GM03348 (cell line): ENCODE data around the gene USP31.

Experiments
- DNase-seq: peaks from one replicate; pipeline ENCODE4 v3.0.0; 2012; ENCODE audit warnings: low spot score

USP31 gene

DNA sequence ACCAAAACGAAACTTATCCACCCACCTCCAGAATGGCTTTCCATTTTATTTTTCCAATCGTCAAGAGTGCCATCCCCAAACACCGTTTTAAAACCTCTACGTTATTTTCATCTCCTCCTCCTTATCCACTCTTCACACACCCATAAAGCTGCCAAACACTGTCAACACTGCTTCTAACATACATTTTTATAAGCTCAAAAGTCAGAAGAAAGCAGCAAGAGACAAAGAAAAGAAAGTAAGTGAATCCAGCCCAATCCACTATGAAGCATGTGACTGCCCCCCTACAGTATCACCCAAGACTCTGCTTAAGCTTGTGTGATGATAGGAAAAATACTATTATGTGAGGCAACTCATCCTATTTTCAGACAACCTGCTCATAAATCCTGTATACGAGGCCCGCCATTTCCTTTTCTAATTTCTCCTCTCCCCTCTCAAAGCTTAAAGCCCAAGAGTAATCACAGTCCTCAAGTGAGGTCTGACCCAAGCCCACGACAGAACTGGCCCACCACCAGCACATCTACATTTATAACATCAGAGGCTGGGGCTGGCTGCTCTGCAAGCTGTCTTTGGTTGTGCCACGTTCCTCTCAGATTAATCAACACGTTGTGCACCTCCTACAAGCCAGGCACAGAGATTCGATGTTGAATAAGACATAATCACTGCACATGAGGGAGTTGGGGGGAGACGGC, 16.3 kb downstream of the USP31 start:
- peak; percentile 46 for DNase-seq

- no peak for DNase-seq
Measured at GRCh38 chr16:23131931-23132621, 17.2 kb downstream of the USP31 start.

- DNase-seq, result no peak
Measured at GRCh38 chr16:23131436-23131835, 17.8 kb downstream of the USP31 start.

DNA sequence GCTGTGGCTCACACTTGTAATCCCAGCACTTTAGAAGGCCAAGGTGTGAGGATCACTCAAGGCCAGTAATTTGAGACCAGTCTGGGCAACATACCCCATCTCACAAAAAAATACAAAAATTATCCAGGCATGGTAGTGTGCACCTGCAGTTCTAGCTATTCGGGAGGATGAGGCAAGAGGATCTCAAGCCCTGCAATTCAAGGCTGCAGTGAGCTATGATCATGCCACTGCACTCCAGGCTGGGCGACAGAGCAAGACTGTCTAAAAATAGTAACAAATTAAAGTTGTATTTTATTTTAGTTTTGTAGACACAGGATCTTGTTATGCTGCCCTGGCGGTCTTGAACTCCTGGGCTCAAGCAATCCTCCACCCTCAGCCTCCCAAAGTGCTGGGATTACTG, 18.2 kb downstream of the USP31 start:
- DNase-seq, result no peak

DNA sequence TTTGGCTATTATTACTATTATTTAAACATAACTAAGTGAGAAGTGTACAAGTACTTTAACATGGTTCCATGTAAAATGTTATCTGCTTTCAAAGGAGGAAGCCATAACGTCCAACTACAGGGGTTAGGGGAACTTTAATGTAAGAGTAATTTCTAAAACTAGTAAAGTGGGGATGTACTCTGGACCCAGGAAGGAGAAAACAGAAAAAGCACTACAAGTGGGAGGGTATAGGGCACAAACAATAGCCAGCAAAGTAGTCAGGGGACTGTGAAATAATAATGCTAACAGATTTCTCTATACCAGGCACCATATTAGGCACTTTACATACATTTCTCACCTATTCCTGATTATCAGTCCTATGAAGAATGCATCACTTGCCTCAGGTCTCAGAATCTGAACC, 19.6 kb downstream of the USP31 start:
- no peak for DNase-seq

- no peak for DNase-seq
Measured at GRCh38 chr16:23128056-23128455, 21.2 kb downstream of the USP31 start.

DNA sequence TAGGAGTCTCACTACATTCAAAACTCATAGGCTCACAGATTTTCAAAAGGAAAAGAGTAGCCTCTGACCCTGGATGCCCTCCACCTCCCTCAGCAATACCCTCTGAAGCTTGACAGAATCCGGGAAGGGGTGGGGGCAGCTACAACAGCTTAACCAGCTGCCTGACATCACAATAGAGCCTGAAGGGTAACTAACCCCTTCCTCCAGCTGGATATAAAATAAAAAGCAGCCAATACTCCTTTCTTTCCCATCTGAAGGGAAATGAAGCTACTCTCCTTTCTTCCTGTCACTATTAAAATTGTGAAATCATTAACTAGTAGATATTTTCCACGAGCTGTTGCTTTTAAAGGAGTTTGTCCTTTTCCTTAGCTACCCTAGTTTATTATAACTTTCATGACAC, 24.0 kb downstream of the USP31 start:
- no peak for DNase-seq

GRCh38 chr16:23124315-23124714, 24.9 kb downstream of the USP31 start:
- peak; percentile 63 for DNase-seq

DNA sequence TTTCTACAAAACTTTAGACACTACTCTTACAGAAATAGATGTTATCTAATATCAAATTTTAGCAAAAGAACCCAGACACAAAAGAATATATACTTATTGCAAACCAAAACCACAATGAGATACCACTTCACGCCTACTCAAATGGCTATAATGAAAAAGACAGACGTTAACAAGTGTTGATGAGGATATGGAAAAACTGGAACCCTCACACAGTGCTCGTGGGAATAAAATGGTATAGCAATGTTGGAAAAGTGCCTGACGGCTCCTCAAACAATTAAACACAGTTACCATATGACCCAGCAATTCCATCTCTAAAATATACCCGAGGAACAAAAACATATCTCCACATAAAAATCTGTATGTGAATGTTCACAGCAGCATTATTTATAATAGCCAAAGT, 27.1 kb downstream of the USP31 start:
- DNase-seq, result no peak

DNA sequence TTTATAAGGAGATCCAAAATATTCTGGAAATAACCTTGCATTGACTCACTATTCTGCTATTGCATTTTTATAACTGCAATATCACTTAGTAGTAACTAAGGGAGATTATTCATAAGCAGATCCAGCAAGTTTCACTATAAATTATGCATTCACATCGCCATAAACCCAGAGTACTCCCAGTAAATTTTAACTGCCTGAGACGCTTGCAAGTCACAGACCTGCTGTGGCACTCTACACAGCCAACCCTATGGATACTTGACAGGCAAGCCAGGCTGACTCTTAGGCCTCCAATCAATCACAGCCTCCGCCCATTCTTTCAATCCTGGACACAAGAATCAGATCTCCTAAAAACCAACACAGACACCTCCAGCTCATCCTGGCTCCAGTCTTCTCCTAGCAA, 28.2 kb downstream of the USP31 start:
- DNase-seq, result peak; percentile 42

GRCh38 chr16:23120562-23120961, 28.7 kb downstream of the USP31 start:
- no peak for DNase-seq

DNA sequence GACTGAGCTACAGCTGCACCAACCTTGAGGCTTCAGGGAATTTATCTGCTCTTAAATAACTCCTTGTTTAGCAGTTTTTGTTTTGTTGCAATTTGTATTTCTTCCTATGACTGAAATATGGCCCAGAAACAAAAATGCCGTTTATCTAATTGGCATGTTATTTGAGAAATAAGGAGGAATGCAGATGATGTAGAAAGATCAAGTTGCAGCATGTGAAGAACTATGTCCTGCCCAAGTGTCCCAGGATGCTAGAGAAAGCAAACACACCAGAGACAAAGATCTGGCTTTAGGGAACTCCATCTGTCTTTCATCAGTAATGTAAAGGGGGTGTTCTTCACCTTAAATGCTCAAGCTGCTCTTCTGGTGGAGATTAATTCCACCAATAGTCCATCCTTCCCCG, 29.7 kb downstream of the USP31 start:
- DNase-seq, result peak; percentile 65

- no peak for DNase-seq
Measured at GRCh38 chr16:23114131-23114904, 34.9 kb downstream of the USP31 start.

DNA sequence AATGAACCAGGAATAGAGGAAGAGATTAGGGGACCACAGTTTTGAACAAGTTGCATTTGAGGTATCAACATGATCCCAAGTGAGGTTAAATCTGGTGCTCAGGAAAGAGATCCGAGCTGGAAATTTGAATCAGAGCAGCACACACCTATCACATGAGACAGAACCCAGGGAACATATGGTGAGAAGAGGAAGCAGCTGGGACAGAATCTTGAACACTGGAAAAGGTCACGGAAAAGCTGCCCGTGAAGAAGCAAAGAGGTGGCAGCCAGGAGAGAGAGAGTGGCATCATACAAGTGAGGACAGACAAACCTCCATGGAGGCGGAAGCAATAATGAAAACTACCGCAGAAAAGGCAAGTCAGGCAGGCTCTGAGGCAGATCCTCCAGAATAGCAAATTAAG, 36.1 kb downstream of the USP31 start:
- no peak for DNase-seq

DNA sequence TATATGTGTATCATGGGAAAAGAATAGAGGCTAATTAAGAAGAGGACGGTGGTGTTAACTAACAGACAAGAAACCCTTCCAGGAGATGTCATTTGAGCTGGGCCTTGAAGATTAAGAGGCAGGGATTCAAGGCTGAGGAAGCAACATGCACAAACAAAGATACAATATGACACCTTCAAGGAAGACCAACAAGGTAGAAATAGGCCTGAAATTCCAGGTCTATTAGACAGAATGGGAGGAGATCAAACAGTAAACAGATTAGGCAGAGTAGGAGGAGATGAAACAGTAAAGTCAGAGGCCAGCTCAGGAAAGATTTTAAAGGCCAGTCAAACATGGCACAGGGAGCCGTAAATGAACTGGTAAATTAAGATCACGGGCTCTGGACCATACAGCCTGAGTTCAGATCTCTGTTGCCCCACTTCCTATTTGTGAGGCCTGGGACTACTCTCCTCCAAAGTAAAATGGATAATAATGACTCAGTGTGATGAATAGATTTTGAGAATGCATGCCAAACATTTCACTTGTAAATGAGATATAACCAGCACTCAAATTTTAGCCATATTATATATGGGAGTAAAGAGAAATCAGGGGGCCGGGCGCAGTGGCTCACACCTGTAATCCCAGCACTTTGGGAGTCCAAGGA, 38.9 kb downstream of the USP31 start:
- no peak for DNase-seq

DNA sequence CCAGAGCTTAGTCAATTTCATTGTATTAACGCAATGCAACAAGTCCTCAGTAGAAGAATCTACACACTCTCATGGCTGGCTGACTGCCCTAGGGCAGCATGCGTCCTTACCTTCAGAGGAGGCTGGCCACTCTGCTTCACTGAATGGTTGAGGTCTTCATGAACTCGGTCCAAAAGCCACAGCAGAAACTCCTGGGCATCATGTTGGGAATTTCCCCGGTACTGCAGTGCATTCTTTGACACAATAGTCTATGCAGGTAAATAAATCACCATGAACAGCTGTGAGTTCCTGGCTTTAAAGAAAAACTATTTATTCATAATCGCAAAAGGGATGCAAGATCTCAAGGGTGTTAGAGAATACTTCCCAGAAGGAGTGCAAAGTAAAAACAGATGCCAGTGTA, 41.3 kb downstream of the USP31 start:
- DNase-seq, result no peak

- no peak for DNase-seq
Measured at GRCh38 chr16:23107117-23107516, 42.1 kb downstream of the USP31 start.

DNA sequence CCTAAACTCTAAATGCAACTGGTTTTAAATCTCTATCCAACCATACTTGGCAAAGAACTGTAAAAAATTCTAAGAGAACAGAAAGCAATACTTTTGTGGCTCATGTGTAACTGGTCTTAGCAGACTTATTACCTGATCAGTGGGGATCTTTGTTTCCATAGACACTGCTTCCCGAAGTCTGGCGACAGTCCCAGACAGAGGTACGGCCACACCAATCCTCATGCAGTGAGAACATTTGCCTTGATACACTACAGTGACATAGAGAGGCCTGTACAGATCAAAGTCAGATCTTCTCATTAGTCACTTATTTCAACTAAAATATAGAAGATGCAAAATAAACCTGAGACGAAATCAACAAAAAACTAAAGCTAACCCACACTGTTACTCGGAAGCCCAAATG, 43.9 kb downstream of the USP31 start:
- no peak for DNase-seq

DNA sequence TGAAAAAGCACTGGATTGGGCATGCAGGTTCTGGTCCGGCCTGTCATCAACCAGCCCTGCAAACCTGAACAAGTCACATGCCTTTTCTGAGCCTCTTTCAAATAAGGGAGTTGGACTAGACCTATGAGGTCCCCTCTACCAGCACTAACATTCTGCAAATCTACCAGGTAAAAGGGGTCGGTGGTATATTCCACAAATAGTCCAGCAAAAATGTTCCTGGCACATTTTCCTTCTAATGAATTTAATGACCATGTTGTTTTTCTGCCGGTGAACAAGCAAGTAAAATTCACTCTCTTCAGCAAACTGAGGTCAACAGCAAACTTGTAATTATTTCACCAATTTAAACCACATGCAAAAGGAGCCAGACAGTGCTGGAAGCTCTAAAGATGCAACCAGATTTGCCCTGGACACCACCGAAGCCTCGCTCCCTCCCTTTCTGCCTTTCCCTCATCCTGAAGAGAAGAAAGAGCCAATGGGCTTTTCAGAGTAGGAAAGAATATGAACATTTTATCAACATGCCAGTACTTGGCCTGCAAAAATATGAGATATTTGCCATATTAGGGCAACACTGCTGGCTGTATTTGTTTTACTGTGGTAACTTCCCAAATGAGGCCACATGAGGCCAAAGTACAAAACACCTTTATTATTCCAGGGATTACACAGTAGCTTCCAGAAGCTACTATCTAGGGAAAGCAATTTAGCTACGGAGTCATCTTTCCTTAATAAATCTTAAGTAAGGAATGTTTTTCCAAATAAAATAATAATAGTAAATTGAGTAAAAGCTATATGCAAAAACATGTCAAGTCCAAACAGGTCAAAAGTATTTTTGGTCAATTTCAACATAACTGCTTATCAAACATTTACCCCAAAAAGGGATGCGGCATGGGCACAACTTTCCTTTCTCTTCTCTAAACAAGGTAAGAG, 45.0 kb downstream of the USP31 start:
- no peak for DNase-seq

GRCh38 chr16:23103603-23104002, 45.6 kb downstream of the USP31 start:
- no peak for DNase-seq

DNA sequence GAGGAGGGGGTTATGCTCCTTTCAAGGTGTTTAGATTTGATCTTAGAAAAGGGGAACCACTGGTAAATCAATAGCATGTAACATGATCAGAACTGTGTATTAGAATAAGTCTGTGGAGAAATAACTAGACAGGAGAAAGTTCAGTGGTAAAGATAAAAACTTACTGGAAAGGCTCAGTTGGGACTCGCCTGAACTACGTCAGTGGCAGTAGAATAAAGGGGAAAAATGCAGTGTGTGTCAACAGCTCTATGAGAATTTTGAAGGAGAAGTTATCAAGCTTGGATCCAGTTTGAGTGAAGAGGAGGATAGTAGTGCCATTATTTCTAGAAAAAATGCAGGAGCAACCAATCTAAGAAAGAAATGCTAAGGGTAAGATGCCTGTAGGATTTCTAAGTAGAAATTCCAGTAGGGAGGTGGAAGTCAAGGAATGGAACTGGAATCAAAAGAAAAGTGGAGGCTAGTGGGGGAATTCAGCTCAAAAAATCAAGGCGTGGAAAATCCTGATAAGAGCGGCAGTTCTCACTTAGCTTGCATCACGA, 48.2 kb downstream of the USP31 start:
- no peak for DNase-seq
